H9 (cell line): Measurements from ENCODE around the gene HIPK3. TPM values are rescaled to one million over a fixed set of nuclear protein-coding genes. Genes with fewer than 3 reads are reported as not detected.

Source experiments
- DNase-seq: peaks from one replicate; pipeline ENCODE4 v3.0.0-alpha.2; 2017
- H2AFZ ChIP-seq: one replicate; pipeline ENCODE4 v1.6.1; 2013; ENCODE audit warnings: mild to moderate bottlenecking, low read length, control low read depth, moderate library complexity
- H2AK5ac ChIP-seq: 2 replicates; pipeline ENCODE4 v1.6.1; 2013; ENCODE audit warnings: low read length, control low read depth, mixed read lengths; ENCODE audit not compliant: insufficient read length
- H2BK120ac ChIP-seq: one replicate; pipeline ENCODE4 v1.6.1; 2013; ENCODE audit warnings: low read depth, mild to moderate bottlenecking, low read length, control low read depth, inconsistent platforms; ENCODE audit not compliant: poor library complexity, severe bottlenecking
- H2BK12ac ChIP-seq: 2 replicates; pipeline ENCODE4 v1.6.1; 2013; ENCODE audit warnings: low read length, control low read depth, mixed read lengths, low read depth; ENCODE audit not compliant: insufficient read length
- H2BK15ac ChIP-seq: 2 replicates; pipeline ENCODE4 v1.6.1; 2013; ENCODE audit warnings: low read depth, low read length, control low read depth
- H2BK20ac ChIP-seq: one replicate; pipeline ENCODE4 v1.6.1; 2013; ENCODE audit warnings: low read depth, mild to moderate bottlenecking, low read length, control low read depth, inconsistent platforms; ENCODE audit not compliant: poor library complexity, severe bottlenecking
- H2BK5ac ChIP-seq: 2 replicates; pipeline ENCODE4 v1.6.1; 2013; ENCODE audit warnings: low read length, control low read depth, mixed read lengths; ENCODE audit not compliant: insufficient read length
- H3K14ac ChIP-seq: 2 replicates; pipeline ENCODE4 v1.6.1; 2013; ENCODE audit warnings: low read length, control low read depth; ENCODE audit not compliant: insufficient read depth
- H3K18ac ChIP-seq: 2 replicates; pipeline ENCODE4 v1.6.1; 2013; ENCODE audit warnings: low read depth, mild to moderate bottlenecking, mixed read lengths, low read length, control low read depth; ENCODE audit not compliant: insufficient read length
- H3K23ac ChIP-seq: 2 replicates; pipeline ENCODE4 v1.6.1; 2013; ENCODE audit warnings: low read length, control low read depth, mixed read lengths, low read depth; ENCODE audit not compliant: insufficient read length
- H3K23me2 ChIP-seq: 2 replicates; pipeline ENCODE4 v1.6.1; 2013; ENCODE audit warnings: low read depth, mild to moderate bottlenecking, mixed read lengths, low read length, control low read depth; ENCODE audit not compliant: insufficient read length, poor library complexity, severe bottlenecking
- H3K27ac ChIP-seq: 2 replicates; pipeline ENCODE4 v1.5.1; 2013; ENCODE audit warnings: low read length, control low read depth, mixed read lengths, low read depth; ENCODE audit not compliant: insufficient read length
- H3K27me3 ChIP-seq: 2 replicates; pipeline ENCODE4 v1.6.1; 2013; ENCODE audit warnings: low read length, control low read depth, inconsistent platforms; ENCODE audit not compliant: insufficient read depth
- H3K4ac ChIP-seq: 2 replicates; pipeline ENCODE4 v1.6.1; 2013; ENCODE audit warnings: low read depth, mild to moderate bottlenecking, control low read depth, inconsistent platforms, low read length, moderate library complexity
- H3K4me1 ChIP-seq: 2 replicates; pipeline ENCODE4 v1.6.1; 2013; ENCODE audit warnings: low read length, control low read depth, inconsistent platforms; ENCODE audit not compliant: insufficient read depth
- H3K4me2 ChIP-seq: 2 replicates; pipeline ENCODE4 v1.6.1; 2013; ENCODE audit warnings: low read length, control low read depth, mixed read lengths; ENCODE audit not compliant: insufficient read length, insufficient read depth
- H3K56ac ChIP-seq: 2 replicates; pipeline ENCODE4 v1.6.1; 2013; ENCODE audit warnings: low read depth, mild to moderate bottlenecking, mixed read lengths, low read length, control low read depth; ENCODE audit not compliant: insufficient read length
- H3K79me1 ChIP-seq: 2 replicates; pipeline ENCODE4 v1.6.1; 2013; ENCODE audit warnings: low read depth, mild to moderate bottlenecking, moderate library complexity, low read length, control low read depth, inconsistent platforms; ENCODE audit not compliant: insufficient read depth, poor library complexity, severe bottlenecking
- H3K79me2 ChIP-seq: 2 replicates; pipeline ENCODE4 v1.6.1; 2013; ENCODE audit warnings: low read length, control low read depth, inconsistent platforms; ENCODE audit not compliant: insufficient read depth
- H3K9ac ChIP-seq: 2 replicates; pipeline ENCODE4 v1.6.1; 2013; ENCODE audit warnings: low read length, control low read depth, mixed read lengths; ENCODE audit not compliant: insufficient read length; ENCODE audit errors: extremely low read depth
- H3K9me3 ChIP-seq: one replicate; pipeline ENCODE4 v1.6.1; 2013; ENCODE audit warnings: low read depth, low read length, inconsistent platforms; ENCODE audit not compliant: control insufficient read depth
- H3T11ph ChIP-seq: one replicate; pipeline ENCODE4 v1.6.1; 2013; ENCODE audit warnings: mild to moderate bottlenecking, low read length, control low read depth, inconsistent platforms
- H4K20me1 ChIP-seq: one replicate; pipeline ENCODE4 v1.6.1; 2013; ENCODE audit not compliant: control insufficient read depth, insufficient read length, insufficient read depth
- H4K5ac ChIP-seq: 2 replicates; pipeline ENCODE4 v1.6.1; 2013; ENCODE audit warnings: low read depth, mild to moderate bottlenecking, mixed read lengths, low read length, control low read depth; ENCODE audit not compliant: insufficient read length
- H4K8ac ChIP-seq: replicated peaks from 2 replicates; pipeline ENCODE4 v1.6.1; 2013; ENCODE audit warnings: low read length, control low read depth, mixed read lengths, low read depth; ENCODE audit not compliant: insufficient read length
- H4K91ac ChIP-seq: 2 replicates; pipeline ENCODE4 v1.6.1; 2013; ENCODE audit warnings: low read depth, mild to moderate bottlenecking, moderate library complexity, mixed read lengths, low read length, control low read depth; ENCODE audit not compliant: insufficient read length
- H3K27ac Mint-ChIP-seq, 3 experiments: 2 replicates in 2 of 3; 3 replicates in 1 of 3; pipeline ENCODE4 v1.8.0; 2020 to 2021; ENCODE audit warnings: mixed read lengths in 3 of 3, mild to moderate bottlenecking in 1 of 3, moderate library complexity in 1 of 3
- H3K27me3 Mint-ChIP-seq: 2 replicates; pipeline ENCODE4 v1.8.0; 2021; ENCODE audit warnings: low read depth, mild to moderate bottlenecking, moderate library complexity, mixed read lengths
- H3K36me3 Mint-ChIP-seq, 3 experiments: 2 replicates in 2 of 3; 3 replicates in 1 of 3; pipeline ENCODE4 v1.8.0; 2020 to 2021; ENCODE audit warnings: low read depth in 3 of 3, mixed read lengths in 3 of 3; ENCODE audit not compliant: insufficient read depth in 1 of 3
- H3K4me1 Mint-ChIP-seq, 2 experiments: 2 replicates each; pipeline ENCODE4 v1.8.0; 2020; ENCODE audit warnings: mixed read lengths in 2 of 2
- H3K4me3 Mint-ChIP-seq, 2 experiments: 2 replicates in 1 of 2; 3 replicates in 1 of 2; pipeline ENCODE4 v1.8.0; 2020 to 2021; ENCODE audit warnings: mild to moderate bottlenecking in 2 of 2, mixed read lengths in 2 of 2, moderate library complexity in 1 of 2
- H3K9me3 Mint-ChIP-seq, 2 experiments: 2 replicates in 1 of 2; 3 replicates in 1 of 2; pipeline ENCODE4 v1.8.0; 2020; ENCODE audit warnings: mild to moderate bottlenecking in 2 of 2, mixed read lengths in 2 of 2, moderate library complexity in 1 of 2
- WGBS: extraction: QIAGEN DNeasy Blood & Tissue Kit; methylation state at CpG from one replicate; pipeline ENCODE4 v1.1.7; 2013; ENCODE audit warnings: missing lambda C conversion rate, low lambda C conversion rate, mixed read lengths; ENCODE audit not compliant: insufficient read length; ENCODE audit errors: extremely low coverage; 5-methylcytosine and 5-hydroxymethylcytosine counted together
- total RNA-seq: library from RNA; stranded (reverse); gene quantifications from 2 replicates; pipeline ENCODE4 v1.2.1, GENCODE V29; 2021
- TF ChIP-seq, protein P1 (sequence below): fragments of 200-600 bp; sonication (generic); conservative IDR thresholded peaks from 3 replicates; pipeline ENCODE4 v1.8.0; 2021; ENCODE audit warnings: antibody characterized with exemption, mild to moderate bottlenecking

Gene HIPK3
- total RNA-seq, 1 experiment from 2014 or later = 23.4 TPM

DNA sequence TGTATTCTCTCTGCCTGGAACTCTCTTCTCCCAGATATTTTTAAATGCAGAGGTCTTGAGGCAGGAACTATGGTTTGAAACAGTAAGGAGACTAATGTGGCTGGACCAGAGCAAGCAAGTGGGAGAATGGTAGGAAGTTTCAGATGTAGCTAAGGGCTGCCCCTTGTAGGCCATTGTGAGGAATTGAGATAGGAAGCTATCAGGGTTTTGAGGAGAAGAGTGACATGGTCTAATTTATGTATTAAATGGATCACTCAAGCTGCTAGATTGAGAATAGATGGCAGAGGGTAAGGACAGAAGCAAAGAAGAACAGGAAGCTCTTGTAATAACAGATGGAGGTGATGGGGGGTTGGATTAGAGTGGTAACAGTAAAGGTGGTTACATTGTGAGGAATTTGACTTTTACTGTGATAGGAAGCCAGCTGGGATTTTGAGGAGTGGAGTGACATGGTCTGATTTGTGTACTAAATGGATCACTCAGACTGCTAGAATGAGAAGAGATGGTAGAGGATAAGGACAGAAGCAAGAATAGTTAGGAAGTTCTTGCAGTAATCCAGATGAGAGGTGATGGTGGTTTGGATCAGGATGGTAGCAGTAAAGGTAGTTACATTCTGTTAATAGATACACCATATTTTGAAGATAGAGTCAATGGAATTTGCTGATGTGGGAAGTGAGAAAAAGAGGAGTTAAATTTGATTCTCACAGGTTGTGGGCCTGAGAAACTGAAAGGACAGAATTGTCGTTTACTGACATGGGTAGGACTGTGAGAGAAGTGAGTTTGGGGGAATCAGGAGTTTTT, 63.0 kb downstream of the HIPK3 start:
- Mint-ChIP-seq H3K4me3 (no peak overlapping the region), H3K4me1 (peaks cover 5 to 6% of the 10 kb centered on the region in 2 experiments; a peak in 2 of 4 replicates), H3K9me3 (no peaks in the 10 kb centered on the region), H3K36me3 (no peaks in the 10 kb centered on the region), H3K27me3 (no peaks in the 10 kb centered on the region), H3K27ac (no peak overlapping the region)
- H3T11ph ChIP-seq = no peak overlapping the region
- H2BK120ac ChIP-seq = no peak overlapping the region
- no peak overlapping the region for H3K56ac ChIP-seq
- no peak overlapping the region for H3K23ac ChIP-seq
- H3K27me3 ChIP-seq = no peaks in the 10 kb centered on the region
- H3K79me1 ChIP-seq = peaks cover 7% of the 10 kb centered on the region
- H4K5ac ChIP-seq = no peak overlapping the region
- H2BK12ac ChIP-seq = no peak overlapping the region
- H3K18ac ChIP-seq = no peak overlapping the region
- no peak overlapping the region for H2AFZ ChIP-seq
- no peak overlapping the region for H2AK5ac ChIP-seq
- H3K79me2 ChIP-seq = no peaks in the 10 kb centered on the region; the same call in 1 of the 2 replicates
- H3K4me1 ChIP-seq = no peaks in the 10 kb centered on the region; the same call in 1 of the 2 replicates
- no peak overlapping the region for H3K27ac ChIP-seq
- H3K9me3 ChIP-seq = no peaks in the 10 kb centered on the region
- H3K23me2 ChIP-seq = no peaks in the 10 kb centered on the region
- TF ChIP-seq, protein P1, sequence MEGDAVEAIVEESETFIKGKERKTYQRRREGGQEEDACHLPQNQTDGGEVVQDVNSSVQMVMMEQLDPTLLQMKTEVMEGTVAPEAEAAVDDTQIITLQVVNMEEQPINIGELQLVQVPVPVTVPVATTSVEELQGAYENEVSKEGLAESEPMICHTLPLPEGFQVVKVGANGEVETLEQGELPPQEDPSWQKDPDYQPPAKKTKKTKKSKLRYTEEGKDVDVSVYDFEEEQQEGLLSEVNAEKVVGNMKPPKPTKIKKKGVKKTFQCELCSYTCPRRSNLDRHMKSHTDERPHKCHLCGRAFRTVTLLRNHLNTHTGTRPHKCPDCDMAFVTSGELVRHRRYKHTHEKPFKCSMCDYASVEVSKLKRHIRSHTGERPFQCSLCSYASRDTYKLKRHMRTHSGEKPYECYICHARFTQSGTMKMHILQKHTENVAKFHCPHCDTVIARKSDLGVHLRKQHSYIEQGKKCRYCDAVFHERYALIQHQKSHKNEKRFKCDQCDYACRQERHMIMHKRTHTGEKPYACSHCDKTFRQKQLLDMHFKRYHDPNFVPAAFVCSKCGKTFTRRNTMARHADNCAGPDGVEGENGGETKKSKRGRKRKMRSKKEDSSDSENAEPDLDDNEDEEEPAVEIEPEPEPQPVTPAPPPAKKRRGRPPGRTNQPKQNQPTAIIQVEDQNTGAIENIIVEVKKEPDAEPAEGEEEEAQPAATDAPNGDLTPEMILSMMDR = peak; percentile 32; the same call in 2 of the 3 replicates
- H4K91ac ChIP-seq = no peak overlapping the region
- no CpG with 5 or more reads among the region's 1 CpG for WGBS
- no peak for DNase-seq
- no peak overlapping the region for H2BK5ac ChIP-seq
- no peak overlapping the region for H3K14ac ChIP-seq
- H4K8ac ChIP-seq = no peak overlapping the region
- no peak overlapping the region for H3K4me2 ChIP-seq
- no peak overlapping the region for H2BK20ac ChIP-seq
- H4K20me1 ChIP-seq = no peaks in the 10 kb centered on the region
- H2BK15ac ChIP-seq = no peak overlapping the region
- no peak overlapping the region for H3K9ac ChIP-seq
- no peak overlapping the region for H3K4ac ChIP-seq
